Measurements from ENCODE around the gene RARRES2.

GRCh38 chr7:150357771-150358427 lies 16.5 kb upstream of the RARRES2 start:
- TF ChIP-seq POLR2AphosphoS5 (IDR thresholded peaks at IDR 0.05; ENCODE audit: low read depth, low read length) = no peak
- no peak for TF ChIP-seq SP1 (IDR thresholded peaks at IDR 0.05; ENCODE audit: low read depth)
- no peak for TF ChIP-seq CTCF (IDR thresholded peaks at IDR 0.05 in 2 of 3, conservative IDR thresholded peaks at IDR 0.05 in 1 of 3; ENCODE audit: borderline replicate concordance in 1 of 3, insufficient read depth in 1 of 3, low read depth in 2 of 3, low read length in 2 of 3)
- TF ChIP-seq POLR2A (IDR thresholded peaks at IDR 0.05; ENCODE audit: borderline replicate concordance, extremely low read depth, insufficient read depth, insufficient read length) = no peak
- no peak for TF ChIP-seq RAD21 (IDR thresholded peaks at IDR 0.05; ENCODE audit: low read depth)
- TF ChIP-seq EZH2 (IDR thresholded peaks at IDR 0.05) = no peak
- no peak for TF ChIP-seq ZNF274 (IDR thresholded peaks at IDR 0.05; ENCODE audit: low read depth, low read length)
- TF ChIP-seq TCF7L2 (IDR thresholded peaks at IDR 0.05; ENCODE audit: borderline replicate concordance, extremely low read depth, insufficient read depth, insufficient read length) = no peak
- no peak for TF ChIP-seq JUND (IDR thresholded peaks at IDR 0.05)
- no peak for TF ChIP-seq REST (IDR thresholded peaks at IDR 0.05; ENCODE audit: low read depth)

All from HCT116 (cell line).